NB4 (cell line): ENCODE results near the gene GARIN5A.

Experiments used
- CTCF ChIP-seq: IDR thresholded peaks from one replicate; pipeline ENCODE4 v1.5.1; 2012; ENCODE audit warnings: low read depth, low read length
- MAX ChIP-seq: IDR thresholded peaks from 2 replicates; pipeline ENCODE4 v1.6.1; 2011; ENCODE audit warnings: low read depth, low read length
- MYC ChIP-seq: IDR thresholded peaks from 2 replicates; pipeline ENCODE4 v1.6.1; 2011; ENCODE audit warnings: low read depth, low read length
- POLR2A ChIP-seq: IDR thresholded peaks from 2 replicates; pipeline ENCODE4 v1.6.1; 2011; ENCODE audit warnings: mild to moderate bottlenecking; ENCODE audit not compliant: insufficient read length; ENCODE audit errors: extremely low read depth

- TF ChIP-seq POLR2A (no peak), CTCF (no peak), MYC (no peak), MAX (no peak)
Measured at GRCh38 chr19:50495020-50495531, 18.4 kb upstream of the GARIN5A start.
